GM19025 (cell line): ENCODE data around the gene GATD1.

ENCODE experiments used
- ATAC-seq: cut with Tn5 transposase; IDR thresholded peaks from one replicate; pipeline ENCODE4 v1.9.1; 2021; ENCODE audit warnings: mild to moderate bottlenecking, low read depth, moderate library complexity; ENCODE audit not compliant: unreplicated experiment

Gene GATD1

GRCh38 chr11:796565-797295 lies 19.4 kb upstream of the GATD1 start:
- no peak for ATAC-seq

- no peak for ATAC-seq
These were observed 18.6 kb upstream of the GATD1 start for GRCh38 chr11:795634-796564.

GRCh38 chr11:794766-795633 lies 17.7 kb upstream of the GATD1 start:
- ATAC-seq: no peak

GRCh38 chr11:794013-794765 lies 16.9 kb upstream of the GATD1 start:
- no peak for ATAC-seq

- ATAC-seq: no peak
These were observed 16.3 kb upstream of the GATD1 start for GRCh38 chr11:793556-793955.

- no peak for ATAC-seq
These were observed 15.6 kb upstream of the GATD1 start for GRCh38 chr11:792873-793272.

- ATAC-seq: no peak
These were observed 15.2 kb upstream of the GATD1 start for GRCh38 chr11:792535-792821.

- no peak for ATAC-seq
These were observed 14.6 kb upstream of the GATD1 start for GRCh38 chr11:791658-792534.

- ATAC-seq: no peak
These were observed 13.7 kb upstream of the GATD1 start for GRCh38 chr11:790721-791564.

- no peak for ATAC-seq
These were observed 12.7 kb upstream of the GATD1 start, which contains the start of gene CEND1 for GRCh38 chr11:789943-790342. TSS of gene CEND1 (minus strand) at chr11:790090. CDS start at chr11:788576, 1,514 bp downstream.

- no peak for ATAC-seq
These were observed 12.0 kb upstream of the GATD1 start for GRCh38 chr11:788953-789940.

GRCh38 chr11:788009-788640 lies 10.8 kb upstream of the GATD1 start:
- ATAC-seq: no peak

- ATAC-seq: no peak
These were observed 9.9 kb upstream of the GATD1 start for GRCh38 chr11:787084-787675.

GRCh38 chr11:786235-787083 lies 9.2 kb upstream of the GATD1 start:
- no peak for ATAC-seq

GRCh38 chr11:783581-784015 lies 6.3 kb upstream of the GATD1 start:
- ATAC-seq: no peak
